Caco-2 (cell line): ENCODE data around the gene MTCH2. TPM values are rescaled to one million over a fixed set of nuclear protein-coding genes. Genes with fewer than 3 reads are reported as not detected.

Experiments
- Bru-seq: library from RNA; stranded (reverse); fragments of 400-500 nt; gene quantifications from one replicate; lab custom pipeline; 2021; lab: Mats Ljungman, UMichigan
- BruChase-seq, 2 experiments: library from RNA; stranded (reverse); fragments of 400-500 nt; gene quantifications; one replicate each; lab custom pipeline; 2021; lab: Mats Ljungman, UMichigan
- BruUV-seq: library from RNA; stranded (reverse); fragments of 400-500 nt; replicated peaks from 2 replicates; lab custom pipeline; 2021; lab: Mats Ljungman, UMichigan
- CTCF ChIA-PET: fragments of 300-600 bp; sonication (Branson Sonifier 250); formaldehyde crosslinking; loops from one replicate; lab custom pipeline; 2022; ENCODE audit warnings: antibody characterized with exemption; lab: Charles Lee
- POLR2A ChIA-PET: fragments of 300-600 bp; sonication (Branson Sonifier 250); formaldehyde crosslinking; loops from one replicate; lab custom pipeline; 2022; ENCODE audit warnings: antibody characterized with exemption; lab: Charles Lee
- DNase-seq, 2 experiments: peaks; one replicate each; pipeline versions ENCODE4 v3.0.0 to v3.0.0-alpha.2; 2020 to 2022
- H3K27me3 ChIP-seq: replicated peaks from 2 replicates; pipeline ENCODE4 v1.6.0; 2011; ENCODE audit warnings: low read length; ENCODE audit not compliant: control insufficient read depth, insufficient read depth
- H3K36me3 ChIP-seq: 2 replicates; pipeline ENCODE4 v1.5.1; 2011; ENCODE audit warnings: low read length; ENCODE audit not compliant: control insufficient read depth, insufficient read depth
- H3K4me1 ChIP-seq: fragments of 250-450 bp; sonication (Bioruptor Pico); 2 replicates; pipeline ENCODE4 v1.5.1; 2020; ENCODE audit warnings: mild to moderate bottlenecking
- H3K4me3 ChIP-seq: 2 replicates; pipeline ENCODE4 v1.5.1; 2011; ENCODE audit warnings: low read depth, mild to moderate bottlenecking, control low read depth, low read length
- H3K9me3 ChIP-seq: fragments of 250-450 bp; sonication (Bioruptor Pico); 2 replicates; pipeline ENCODE4 v1.5.1; 2020; ENCODE audit warnings: mild to moderate bottlenecking, moderate library complexity
- H3K27ac Mint-ChIP-seq: one replicate; pipeline ENCODE4 v1.8.0; 2022; ENCODE audit warnings: mixed read lengths; ENCODE audit not compliant: unreplicated experiment
- H3K27me3 Mint-ChIP-seq: one replicate; pipeline ENCODE4 v1.8.0; 2022; ENCODE audit warnings: mixed read lengths; ENCODE audit not compliant: insufficient read depth, unreplicated experiment
- H3K36me3 Mint-ChIP-seq: one replicate; pipeline ENCODE4 v1.8.0; 2022; ENCODE audit warnings: mild to moderate bottlenecking, mixed read lengths; ENCODE audit not compliant: insufficient read depth, unreplicated experiment
- H3K4me1 Mint-ChIP-seq: one replicate; pipeline ENCODE4 v1.8.0; 2022; ENCODE audit warnings: low read depth, mixed read lengths; ENCODE audit not compliant: unreplicated experiment
- H3K4me3 Mint-ChIP-seq: one replicate; pipeline ENCODE4 v1.8.0; 2022; ENCODE audit warnings: mild to moderate bottlenecking, moderate library complexity, mixed read lengths; ENCODE audit not compliant: unreplicated experiment
- H3K9me3 Mint-ChIP-seq: one replicate; pipeline ENCODE4 v1.8.0; 2022; ENCODE audit warnings: mixed read lengths; ENCODE audit not compliant: unreplicated experiment
- intact Hi-C: fragments of 100-400 bp; cut with micrococcal nuclease; formaldehyde crosslinking; loops from one replicate; pipeline ENCODE4 v1.10.0; 2022; ENCODE audit not compliant: unreplicated experiment
- long read RNA-seq: library from polyadenylated mRNA; stranded (forward); transcript quantifications from one replicate; pipeline ENCODE4 v2.0.0, GENCODE V29; 2022
- total RNA-seq: library from RNA; stranded (reverse); gene quantifications from 2 replicates; pipeline ENCODE4 v1.2.3, GENCODE V29; 2022
- TF ChIP-seq, protein P1 (sequence below), 2 experiments: fragments of 200-600 bp in 1 of 2; IDR thresholded peaks; 1 replicate in 1 of 2; 2 replicates in 1 of 2; pipeline versions ENCODE4 v1.5.1 to v1.8.0; 2011 to 2022; ENCODE audit warnings: antibody characterized with exemption in 1 of 2, control low read depth in 1 of 2, inconsistent platforms in 1 of 2, low read depth in 1 of 2, low read length in 1 of 2, mild to moderate bottlenecking in 1 of 2, moderate library complexity in 1 of 2; ENCODE audit not compliant: insufficient read depth in 1 of 2, severe bottlenecking in 1 of 2, unreplicated experiment in 1 of 2

Gene MTCH2
- total RNA-seq, result 165 and 167 TPM in 2 replicates
- Bru-seq, nascent RNA, result percentile 80 among the genes with signal in this experiment
- percentile 87 among the genes with signal in this experiment for BruChase-seq, experiment 1, labeled RNA remaining after a 2-hour chase
- BruChase-seq, experiment 2, labeled RNA remaining after a 6-hour chase, result percentile 90 among the genes with signal in this experiment
- long read RNA-seq, transcript MTCH2-201 (13 exons, 2,587 nt), result major isoform, 179 of 219 reads
- long read RNA-seq, partial matches to known transcripts, result 2 of 219 reads
- long read RNA-seq, other reads (novel, unspliced or antisense), result 38 of 219 reads

DNA sequence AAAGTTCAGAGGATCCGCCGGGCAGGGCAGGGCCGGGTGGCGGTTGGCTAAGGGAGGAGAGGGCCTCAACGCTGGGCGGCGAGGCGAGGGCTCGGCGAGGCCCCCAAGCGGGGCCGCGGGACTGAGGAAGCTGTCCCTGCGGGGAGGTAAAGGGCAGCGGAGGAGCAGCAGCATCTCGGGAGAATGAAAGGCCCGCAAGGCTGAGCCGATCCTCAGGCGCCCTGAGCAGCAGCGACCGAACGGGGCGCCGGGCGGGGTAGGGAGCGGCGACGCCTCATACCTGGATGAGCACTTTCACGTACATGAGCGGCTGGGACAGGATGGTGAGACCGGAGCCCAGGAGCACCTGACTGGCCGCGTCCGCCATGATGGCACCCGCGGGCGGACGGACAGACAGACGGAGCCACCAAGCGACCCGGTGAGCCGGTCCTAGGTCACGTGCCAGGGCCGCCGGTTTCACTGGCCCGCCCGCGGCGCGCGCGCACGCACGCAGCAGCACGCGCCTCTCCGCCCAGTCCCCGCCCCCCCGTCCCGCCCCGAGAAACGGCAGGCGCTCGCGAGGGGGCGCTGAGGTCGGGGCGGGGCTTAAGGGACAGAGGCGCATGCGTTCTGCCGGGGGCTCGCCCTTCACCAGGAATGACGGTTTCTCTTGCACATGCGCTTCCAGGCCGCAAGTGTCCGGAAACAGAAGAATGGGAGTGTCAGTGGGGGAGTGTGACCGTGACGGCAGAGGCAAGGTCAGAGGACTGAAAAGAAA is at the start of gene MTCH2:
TSS of gene MTCH2 (minus strand) at position 461 of the 757 bp plus-strand sequence. CDS start at position 367, 94 bp downstream.
- TF ChIP-seq, protein P1, sequence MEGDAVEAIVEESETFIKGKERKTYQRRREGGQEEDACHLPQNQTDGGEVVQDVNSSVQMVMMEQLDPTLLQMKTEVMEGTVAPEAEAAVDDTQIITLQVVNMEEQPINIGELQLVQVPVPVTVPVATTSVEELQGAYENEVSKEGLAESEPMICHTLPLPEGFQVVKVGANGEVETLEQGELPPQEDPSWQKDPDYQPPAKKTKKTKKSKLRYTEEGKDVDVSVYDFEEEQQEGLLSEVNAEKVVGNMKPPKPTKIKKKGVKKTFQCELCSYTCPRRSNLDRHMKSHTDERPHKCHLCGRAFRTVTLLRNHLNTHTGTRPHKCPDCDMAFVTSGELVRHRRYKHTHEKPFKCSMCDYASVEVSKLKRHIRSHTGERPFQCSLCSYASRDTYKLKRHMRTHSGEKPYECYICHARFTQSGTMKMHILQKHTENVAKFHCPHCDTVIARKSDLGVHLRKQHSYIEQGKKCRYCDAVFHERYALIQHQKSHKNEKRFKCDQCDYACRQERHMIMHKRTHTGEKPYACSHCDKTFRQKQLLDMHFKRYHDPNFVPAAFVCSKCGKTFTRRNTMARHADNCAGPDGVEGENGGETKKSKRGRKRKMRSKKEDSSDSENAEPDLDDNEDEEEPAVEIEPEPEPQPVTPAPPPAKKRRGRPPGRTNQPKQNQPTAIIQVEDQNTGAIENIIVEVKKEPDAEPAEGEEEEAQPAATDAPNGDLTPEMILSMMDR (IDR thresholded peaks at IDR 0.05; ENCODE audit: insufficient read depth in 1 of 2, low read depth in 1 of 2, low read length in 1 of 2, severe bottlenecking in 1 of 2, unreplicated experiment in 1 of 2), result peak in 1 of 2 experiments; percentile 53
- ChIA-PET POLR2A (no interaction called here), CTCF (interaction anchor here (0.5 to 0.8 kb wide), 2 partner anchors 66 to 85 kb away, joined by 4 to 6 read pairs; no protein-coding TSS in a partner anchor)
- no peaks in the 10 kb centered on the region for H3K4me1 Mint-ChIP-seq
- intact Hi-C loops, result loop anchor here (1.0 to 10.0 kb wide), 4 partner anchors 73 to 213 kb away; partner anchors contain the start of genes AGBL2 and FNBP4
- H3K27me3 ChIP-seq, result no peaks in the 10 kb centered on the region
- H3K36me3 Mint-ChIP-seq, result peaks cover 38% of the 10 kb centered on the region
- H3K27ac Mint-ChIP-seq, result peak within 1 kb of the TSS; percentile 98
- no peaks in the 10 kb centered on the region for H3K9me3 Mint-ChIP-seq
- no TSS peak for BruUV-seq
- H3K27me3 Mint-ChIP-seq, result no peaks in the 10 kb centered on the region
- DNase-seq, result peak; percentile 97
- H3K4me1 ChIP-seq, result peaks cover 8% of the 10 kb centered on the region; the same call in 1 of the 2 replicates
- peak within 1 kb of the TSS; percentile 87 for H3K4me3 ChIP-seq
- no peaks in the 10 kb centered on the region for H3K9me3 ChIP-seq
- H3K4me3 Mint-ChIP-seq, result peak within 1 kb of the TSS; percentile 99
- no peaks in the 10 kb centered on the region for H3K36me3 ChIP-seq

DNA sequence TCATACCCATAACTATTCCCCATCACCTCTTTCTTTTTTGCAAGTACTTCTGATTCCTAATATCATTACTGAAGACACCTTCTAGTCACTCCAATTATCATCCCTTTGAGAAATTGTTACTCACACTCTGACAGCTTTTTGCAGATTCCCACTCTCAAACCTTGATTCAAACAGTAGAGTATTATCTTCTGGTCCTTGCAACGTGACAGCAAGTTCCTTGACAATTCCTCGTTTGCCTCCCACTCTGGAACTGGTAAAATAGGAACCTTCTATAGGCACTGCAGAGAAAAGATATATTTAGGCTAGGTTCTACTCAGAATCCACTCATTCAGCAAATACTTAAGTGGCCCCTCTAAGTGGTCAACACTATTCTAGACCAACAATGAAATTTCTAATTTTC is 49.6 kb upstream of the MTCH2 start:
- intact Hi-C loops, result loop anchor here (5.0 kb wide), 1 partner anchor 35 kb away; no protein-coding TSS in a partner anchor
- TF ChIP-seq, protein P1 (IDR thresholded peaks at IDR 0.05; ENCODE audit: insufficient read depth in 1 of 2, low read depth in 1 of 2, low read length in 1 of 2, severe bottlenecking in 1 of 2, unreplicated experiment in 1 of 2), result no peak
- peaks cover 4% of the 10 kb centered on the region; the same call in 1 of the 2 replicates for H3K4me1 ChIP-seq
- H3K36me3 ChIP-seq, result no peaks in the 10 kb centered on the region
- no peaks in the 10 kb centered on the region for H3K4me1 Mint-ChIP-seq
- H3K27me3 ChIP-seq, result no peaks in the 10 kb centered on the region
- ChIA-PET CTCF (no interaction called here), POLR2A (no interaction called here)
- H3K36me3 Mint-ChIP-seq, result no peaks in the 10 kb centered on the region
- no peak overlapping the region for H3K4me3 ChIP-seq
- no peak overlapping the region for H3K4me3 Mint-ChIP-seq
- no peak overlapping the region for H3K27ac Mint-ChIP-seq
- no peaks in the 10 kb centered on the region for H3K27me3 Mint-ChIP-seq
- no TSS peak for BruUV-seq
- peaks cover 9% of the 10 kb centered on the region for H3K9me3 Mint-ChIP-seq
- no peak for DNase-seq
- H3K9me3 ChIP-seq, result no peaks in the 10 kb centered on the region

DNA sequence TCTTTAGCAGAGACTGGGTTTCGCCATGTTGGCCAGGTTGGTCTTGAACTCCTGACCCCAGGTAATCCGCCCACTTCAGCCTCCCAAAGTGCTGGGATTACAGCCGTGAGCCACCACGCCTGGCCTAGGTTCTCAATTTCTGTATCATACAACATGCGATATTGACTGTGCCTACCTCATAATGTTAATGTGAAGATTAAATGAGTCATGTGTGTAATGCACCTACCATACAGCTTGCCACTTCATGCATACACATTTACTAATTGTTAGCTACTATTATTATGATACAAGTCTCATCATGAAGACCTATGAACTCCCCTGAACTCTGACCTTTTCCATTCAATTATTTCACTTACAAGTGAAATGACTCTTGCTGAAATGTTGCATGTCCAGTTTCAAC is 47.1 kb upstream of the MTCH2 start:
- H3K27ac Mint-ChIP-seq, result no peak overlapping the region
- TF ChIP-seq, protein P1 (IDR thresholded peaks at IDR 0.05; ENCODE audit: insufficient read depth in 1 of 2, low read depth in 1 of 2, low read length in 1 of 2, severe bottlenecking in 1 of 2, unreplicated experiment in 1 of 2), result no peak
- H3K27me3 Mint-ChIP-seq, result no peaks in the 10 kb centered on the region
- H3K36me3 Mint-ChIP-seq, result no peaks in the 10 kb centered on the region
- Histone ChIP-seq H3K9me3 (no peaks in the 10 kb centered on the region), H3K27me3 (no peaks in the 10 kb centered on the region), H3K36me3 (no peaks in the 10 kb centered on the region), H3K4me3 (no peak overlapping the region), H3K4me1 (peaks cover 4% of the 10 kb centered on the region; the same call in 1 of the 2 replicates)
- POLR2A ChIA-PET, result interaction anchor here (0.6 kb wide), 1 partner anchor 132 kb away, joined by 3 read pairs; no protein-coding TSS in a partner anchor
- H3K9me3 Mint-ChIP-seq, result peaks cover 9% of the 10 kb centered on the region
- CTCF ChIA-PET, result no interaction called here
- BruUV-seq, result no TSS peak
- no peak overlapping the region for H3K4me3 Mint-ChIP-seq
- intact Hi-C loops, result no loop called here
- no peaks in the 10 kb centered on the region for H3K4me1 Mint-ChIP-seq
- DNase-seq, result no peak
